Tibial artery (tissue), 4 donors: ENCODE measurements around the gene ZFPM1.

Experiments used
- DNase-seq, 2 donors: peaks; one replicate each; pipeline ENCODE4 v3.0.0-alpha.2; 2019
- H3K27ac ChIP-seq, 2 donors: fragments of 200-600 bp; sonication (generic) in 1 of 2; 1 replicate in 1 of 2; 2 replicates in 1 of 2; pipeline ENCODE4 v1.5.1; 2018 to 2019; ENCODE audit warnings: mild to moderate bottlenecking in 1 of 2
- H3K27me3 ChIP-seq, 2 donors: fragments of 200-600 bp; sonication (generic) in 1 of 2; one replicate each; pipeline versions ENCODE4 v1.5.1 to v1.6.0; 2016 to 2019
- H3K36me3 ChIP-seq, 3 donors: fragments of 200-600 bp; sonication (generic) in 2 of 3; one replicate each; pipeline ENCODE4 v1.5.1; 2016 to 2019; ENCODE audit warnings: mild to moderate bottlenecking in 2 of 3
- H3K4me1 ChIP-seq, 4 donors: fragments of 200-600 bp; sonication (generic) in 2 of 4; 1 replicate in 3 of 4; 2 replicates in 1 of 4; pipeline ENCODE4 v1.5.1; 2016 to 2019
- H3K4me3 ChIP-seq, 2 donors: fragments of 200-600 bp; sonication (generic) in 1 of 2; 1 replicate in 1 of 2; 2 replicates in 1 of 2; pipeline ENCODE4 v1.5.1; 2018 to 2019; ENCODE audit warnings: mild to moderate bottlenecking in 2 of 2
- H3K9me3 ChIP-seq, 3 donors: fragments of 200-600 bp; sonication (generic) in 1 of 3; one replicate each; pipeline ENCODE4 v1.5.1; 2016 to 2019
- intact Hi-C: fragments of 100-400 bp; cut with DNase I; formaldehyde crosslinking; loops from one replicate; pipeline ENCODE4 v1.15.0; 2023; ENCODE audit warnings: low total_unique reads
- TF ChIP-seq, protein P1 (sequence below), 2 experiments: fragments of 200-600 bp in 1 of 2; fragments of 450-650 bp in 1 of 2; IDR thresholded peaks; one replicate each; pipeline ENCODE4 v1.5.1; 2017 to 2019; ENCODE audit warnings: antibody characterized with exemption in 2 of 2, mild to moderate bottlenecking in 1 of 2, moderate library complexity in 1 of 2

Gene ZFPM1

DNA sequence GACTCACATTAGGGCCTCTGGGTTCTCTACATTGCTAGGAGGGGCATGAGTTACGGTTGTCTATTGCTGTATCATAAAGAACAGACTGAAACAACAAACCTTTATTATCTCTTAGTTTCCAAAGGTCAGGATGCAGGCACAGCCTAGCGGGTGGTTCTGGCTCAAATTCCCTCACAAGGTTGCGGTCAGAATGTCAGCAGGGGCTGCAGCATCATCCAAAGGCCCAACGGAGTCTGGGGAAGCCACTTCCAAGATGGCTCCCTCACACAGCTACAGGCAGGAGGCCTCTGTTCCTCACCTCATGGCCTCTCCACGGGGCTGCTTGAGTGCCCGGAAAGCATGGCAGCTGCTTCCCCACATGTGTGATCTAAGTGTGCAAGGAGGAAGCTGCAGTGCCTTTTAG is 29.6 kb upstream of the ZFPM1 start:
- Histone ChIP-seq H3K4me1 (peaks cover 0 to 14% (median 0%) of the 10 kb centered on the region in 4 donors), H3K27me3 (no peaks in the 10 kb centered on the region), H3K36me3 (no peaks in the 10 kb centered on the region), H3K9me3 (no peaks in the 10 kb centered on the region), H3K27ac (no peak overlapping the region), H3K4me3 (no peak overlapping the region)
- no peak for DNase-seq
- TF ChIP-seq, protein P1, sequence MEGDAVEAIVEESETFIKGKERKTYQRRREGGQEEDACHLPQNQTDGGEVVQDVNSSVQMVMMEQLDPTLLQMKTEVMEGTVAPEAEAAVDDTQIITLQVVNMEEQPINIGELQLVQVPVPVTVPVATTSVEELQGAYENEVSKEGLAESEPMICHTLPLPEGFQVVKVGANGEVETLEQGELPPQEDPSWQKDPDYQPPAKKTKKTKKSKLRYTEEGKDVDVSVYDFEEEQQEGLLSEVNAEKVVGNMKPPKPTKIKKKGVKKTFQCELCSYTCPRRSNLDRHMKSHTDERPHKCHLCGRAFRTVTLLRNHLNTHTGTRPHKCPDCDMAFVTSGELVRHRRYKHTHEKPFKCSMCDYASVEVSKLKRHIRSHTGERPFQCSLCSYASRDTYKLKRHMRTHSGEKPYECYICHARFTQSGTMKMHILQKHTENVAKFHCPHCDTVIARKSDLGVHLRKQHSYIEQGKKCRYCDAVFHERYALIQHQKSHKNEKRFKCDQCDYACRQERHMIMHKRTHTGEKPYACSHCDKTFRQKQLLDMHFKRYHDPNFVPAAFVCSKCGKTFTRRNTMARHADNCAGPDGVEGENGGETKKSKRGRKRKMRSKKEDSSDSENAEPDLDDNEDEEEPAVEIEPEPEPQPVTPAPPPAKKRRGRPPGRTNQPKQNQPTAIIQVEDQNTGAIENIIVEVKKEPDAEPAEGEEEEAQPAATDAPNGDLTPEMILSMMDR (IDR thresholded peaks at IDR 0.05): no peak
- intact Hi-C loops: no loop called here

DNA sequence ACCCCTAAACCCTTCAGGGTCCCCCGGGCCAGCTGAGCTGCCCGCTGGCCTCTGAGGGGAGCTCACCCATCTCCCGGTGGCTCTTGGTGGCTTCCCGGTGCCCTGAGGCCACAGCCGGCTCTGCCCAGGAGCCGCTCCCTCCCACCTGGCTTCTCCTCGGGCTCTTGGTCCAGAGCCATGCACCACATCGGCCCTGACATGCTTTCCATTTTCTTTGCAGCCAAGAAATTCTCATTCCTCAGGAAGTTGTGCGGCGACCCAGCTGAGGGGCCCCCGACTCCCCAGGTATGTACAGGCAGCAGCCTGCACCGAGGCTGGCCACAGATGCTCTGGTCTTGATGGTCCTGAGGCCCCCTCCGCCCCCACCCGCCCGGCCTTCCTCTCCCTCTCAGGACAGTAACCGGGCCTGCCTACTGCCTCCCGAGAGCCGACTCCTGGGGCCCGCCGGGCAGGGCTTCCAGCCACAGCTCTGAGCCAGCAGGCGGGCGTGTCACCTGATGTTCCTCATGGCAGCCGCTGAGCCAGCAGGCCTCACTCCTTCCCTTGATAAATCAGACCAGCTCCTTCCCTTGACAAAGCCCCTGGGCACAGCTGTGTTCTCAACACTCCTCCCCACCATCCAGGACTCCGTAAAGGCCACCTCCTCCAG is 28.4 kb upstream of the ZFPM1 start:
- H3K27me3 ChIP-seq: peaks cover 0 to 10% of the 10 kb centered on the region in 2 donors
- H3K27ac ChIP-seq: no peak overlapping the region
- peaks cover 0 to 20% (median 0%) of the 10 kb centered on the region in 4 donors for H3K4me1 ChIP-seq
- intact Hi-C loops: no loop called here
- H3K36me3 ChIP-seq: no peaks in the 10 kb centered on the region
- TF ChIP-seq, protein P1 (IDR thresholded peaks at IDR 0.05): no peak
- H3K9me3 ChIP-seq: no peaks in the 10 kb centered on the region
- no peak overlapping the region for H3K4me3 ChIP-seq
- DNase-seq: peak in 1 of 2 donors; percentile 60

DNA sequence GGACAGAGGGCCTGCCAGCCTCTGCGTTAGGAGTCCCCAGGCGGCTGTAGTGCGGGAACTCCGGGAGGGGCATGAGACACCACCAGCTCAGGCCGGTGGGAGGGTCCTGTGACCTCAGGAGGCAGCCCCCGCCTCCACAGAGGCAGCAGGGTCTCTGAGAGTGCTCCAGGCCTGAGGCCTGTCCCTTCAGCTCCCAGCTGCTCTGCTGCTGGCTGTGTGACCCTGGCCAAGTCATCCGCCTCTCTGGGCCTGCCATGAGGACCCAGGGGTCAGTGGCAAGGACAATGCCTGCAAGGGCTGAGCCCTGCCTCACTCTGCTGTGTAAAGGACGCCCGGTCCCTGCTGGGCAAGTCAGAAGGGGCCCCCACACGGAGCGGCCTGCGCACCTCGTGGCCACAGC is 27.1 kb upstream of the ZFPM1 start:
- Histone ChIP-seq H3K4me3 (no peak overlapping the region), H3K27ac (no peak overlapping the region), H3K36me3 (no peaks in the 10 kb centered on the region), H3K4me1 (peaks cover 0 to 30% (median 0%) of the 10 kb centered on the region in 4 donors), H3K27me3 (peaks cover 0 to 23% of the 10 kb centered on the region in 2 donors), H3K9me3 (no peaks in the 10 kb centered on the region)
- no peak for DNase-seq
- TF ChIP-seq, protein P1 (IDR thresholded peaks at IDR 0.05): no peak
- intact Hi-C loops: no loop called here

DNA sequence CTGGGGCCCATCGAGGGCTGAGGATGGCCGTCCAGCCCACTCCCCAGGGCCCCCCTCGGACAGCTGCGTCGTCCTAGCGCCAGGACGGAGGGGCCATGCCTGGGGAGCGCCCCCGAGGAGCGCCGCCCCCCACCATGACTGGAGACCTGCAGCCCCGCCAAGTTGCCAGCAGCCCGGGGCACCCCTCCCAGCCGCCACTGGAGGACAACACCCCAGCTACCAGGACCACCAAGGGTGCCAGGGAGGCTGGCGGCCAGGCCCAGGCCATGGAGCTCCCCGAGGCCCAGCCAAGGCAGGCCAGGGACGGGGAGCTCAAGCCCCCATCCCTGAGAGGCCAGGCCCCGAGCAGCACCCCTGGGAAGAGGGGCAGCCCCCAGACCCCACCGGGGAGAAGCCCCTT is 25.7 kb upstream of the ZFPM1 start:
- Histone ChIP-seq H3K9me3 (no peaks in the 10 kb centered on the region), H3K4me3 (no peak overlapping the region), H3K4me1 (peaks cover 0 to 30% (median 0%) of the 10 kb centered on the region in 4 donors), H3K36me3 (no peaks in the 10 kb centered on the region), H3K27ac (no peak overlapping the region), H3K27me3 (peaks cover 0 to 37% of the 10 kb centered on the region in 2 donors)
- DNase-seq: no peak
- intact Hi-C loops: no loop called here
- TF ChIP-seq, protein P1 (IDR thresholded peaks at IDR 0.05): no peak

DNA sequence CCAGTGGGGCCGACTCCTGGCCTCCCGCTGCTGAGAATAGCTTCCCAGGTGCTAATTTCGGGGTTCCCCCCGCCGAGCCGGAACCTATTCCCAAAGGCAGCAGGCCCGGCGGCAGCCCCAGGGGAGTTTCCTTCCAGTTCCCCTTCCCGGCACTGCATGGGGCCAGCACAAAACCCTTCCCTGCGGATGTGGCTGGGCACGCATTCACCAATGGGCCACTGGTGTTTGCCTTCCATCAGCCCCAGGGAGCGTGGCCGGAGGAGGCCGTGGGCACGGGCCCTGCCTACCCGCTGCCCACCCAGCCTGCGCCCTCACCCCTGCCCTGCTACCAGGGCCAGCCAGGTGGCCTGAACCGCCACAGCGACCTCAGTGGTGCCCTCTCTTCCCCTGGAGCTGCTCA is 24.9 kb upstream of the ZFPM1 start:
- no peak for DNase-seq
- Histone ChIP-seq H3K27ac (no peak overlapping the region), H3K9me3 (no peaks in the 10 kb centered on the region), H3K27me3 (peaks cover 0 to 44% of the 10 kb centered on the region in 2 donors), H3K36me3 (no peaks in the 10 kb centered on the region), H3K4me3 (no peak overlapping the region), H3K4me1 (peaks cover 0 to 30% (median 0%) of the 10 kb centered on the region in 4 donors)
- TF ChIP-seq, protein P1 (IDR thresholded peaks at IDR 0.05): no peak
- intact Hi-C loops: no loop called here
